ENCODE results near the gene LEF1. TPM values are rescaled to one million over a fixed set of nuclear protein-coding genes. Genes with fewer than 3 reads are reported as not detected.

Gene LEF1
- total RNA-seq, 4 donors from 2014 or later = 0.42 to 3.6 (median 1.9) TPM

DNA sequence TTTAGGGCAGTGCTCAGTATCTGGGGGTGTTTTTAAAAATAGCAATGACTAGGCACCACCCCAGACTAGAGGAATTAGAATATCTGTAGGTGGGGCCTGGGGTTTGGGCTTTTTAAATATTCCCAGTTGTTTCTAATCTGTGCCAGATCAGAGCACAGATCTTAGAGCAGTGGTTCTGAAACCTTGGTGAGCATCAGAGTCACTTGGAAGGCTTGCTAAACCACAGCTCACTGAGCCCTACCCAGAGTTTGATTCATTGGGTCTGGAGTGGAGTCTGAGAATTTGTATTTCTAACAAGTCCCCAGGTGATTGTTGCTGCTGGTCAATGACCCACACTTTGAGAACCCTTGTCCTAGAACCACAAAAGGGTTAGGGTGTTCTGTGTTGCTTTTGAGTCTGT is 162.4 kb downstream of the LEF1 start:
- Histone ChIP-seq H3K4me3 (no peak overlapping the region), H3K27ac (replicated peaks in 1 of 4) (no peak overlapping the region), H3K9me3 (no peaks in the 10 kb centered on the region), H3K27me3 (no peaks in the 10 kb centered on the region), H3K36me3 (peaks cover 2 to 13% (median 8%) of the 10 kb centered on the region in 4 donors), H3K4me1 (peaks cover 32 to 60% (median 35%) of the 10 kb centered on the region in 4 donors)
- TF ChIP-seq POLR2AphosphoS5 (IDR thresholded peaks at IDR 0.05) = no peak
- no peak for TF ChIP-seq EP300 (IDR thresholded peaks at IDR 0.05)
- TF ChIP-seq POLR2A (IDR thresholded peaks at IDR 0.05; ENCODE audit: low read depth) = no peak
- TF ChIP-seq, protein P1, sequence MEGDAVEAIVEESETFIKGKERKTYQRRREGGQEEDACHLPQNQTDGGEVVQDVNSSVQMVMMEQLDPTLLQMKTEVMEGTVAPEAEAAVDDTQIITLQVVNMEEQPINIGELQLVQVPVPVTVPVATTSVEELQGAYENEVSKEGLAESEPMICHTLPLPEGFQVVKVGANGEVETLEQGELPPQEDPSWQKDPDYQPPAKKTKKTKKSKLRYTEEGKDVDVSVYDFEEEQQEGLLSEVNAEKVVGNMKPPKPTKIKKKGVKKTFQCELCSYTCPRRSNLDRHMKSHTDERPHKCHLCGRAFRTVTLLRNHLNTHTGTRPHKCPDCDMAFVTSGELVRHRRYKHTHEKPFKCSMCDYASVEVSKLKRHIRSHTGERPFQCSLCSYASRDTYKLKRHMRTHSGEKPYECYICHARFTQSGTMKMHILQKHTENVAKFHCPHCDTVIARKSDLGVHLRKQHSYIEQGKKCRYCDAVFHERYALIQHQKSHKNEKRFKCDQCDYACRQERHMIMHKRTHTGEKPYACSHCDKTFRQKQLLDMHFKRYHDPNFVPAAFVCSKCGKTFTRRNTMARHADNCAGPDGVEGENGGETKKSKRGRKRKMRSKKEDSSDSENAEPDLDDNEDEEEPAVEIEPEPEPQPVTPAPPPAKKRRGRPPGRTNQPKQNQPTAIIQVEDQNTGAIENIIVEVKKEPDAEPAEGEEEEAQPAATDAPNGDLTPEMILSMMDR (IDR thresholded peaks at IDR 0.05) = no peak
- peak; percentile 66 for DNase-seq (ENCODE audit: extremely low spot score)
- intact Hi-C loops (cut with DNase I) = no loop called here

DNA sequence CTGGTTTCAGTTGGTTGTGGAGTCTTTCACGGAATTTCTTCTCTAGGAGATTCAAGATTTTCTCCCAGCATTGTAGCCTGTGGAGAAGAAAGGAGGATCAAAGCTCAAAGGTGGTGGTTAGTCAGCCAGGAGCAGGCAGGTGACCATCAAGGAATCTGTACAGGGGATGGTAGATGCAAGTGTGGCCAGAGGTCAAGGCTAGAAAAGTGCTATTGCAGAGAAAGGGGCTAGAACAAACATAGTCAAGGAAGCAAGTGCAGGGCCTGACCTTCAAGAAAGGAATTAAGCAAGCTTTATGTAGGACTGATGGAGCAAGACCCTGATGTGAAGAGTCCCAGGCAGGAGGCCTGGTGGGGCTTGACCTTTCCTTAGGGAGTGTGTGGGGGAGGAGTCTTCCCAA is 162.9 kb downstream of the LEF1 start:
- peaks cover 0 to 7% (median 3%) of the 10 kb centered on the region in 4 donors for H3K36me3 ChIP-seq
- peak; percentile 24 for DNase-seq (ENCODE audit: extremely low spot score)
- WGBS = 100% methylated on average over 1 of the region's 1 CpG
- peaks cover 32 to 60% (median 35%) of the 10 kb centered on the region in 4 donors for H3K4me1 ChIP-seq
- no peaks in the 10 kb centered on the region for H3K9me3 ChIP-seq
- no peak overlapping the region for H3K27ac ChIP-seq (replicated peaks in 1 of 4)
- intact Hi-C loops (cut with DNase I) = no loop called here
- TF ChIP-seq POLR2AphosphoS5 (IDR thresholded peaks at IDR 0.05) (no peak), POLR2A (IDR thresholded peaks at IDR 0.05; ENCODE audit: low read depth) (no peak), EP300 (IDR thresholded peaks at IDR 0.05) (no peak)
- TF ChIP-seq, protein P1 (IDR thresholded peaks at IDR 0.05) = no peak
- H3K27me3 ChIP-seq = no peaks in the 10 kb centered on the region
- no peak overlapping the region for H3K4me3 ChIP-seq

DNA sequence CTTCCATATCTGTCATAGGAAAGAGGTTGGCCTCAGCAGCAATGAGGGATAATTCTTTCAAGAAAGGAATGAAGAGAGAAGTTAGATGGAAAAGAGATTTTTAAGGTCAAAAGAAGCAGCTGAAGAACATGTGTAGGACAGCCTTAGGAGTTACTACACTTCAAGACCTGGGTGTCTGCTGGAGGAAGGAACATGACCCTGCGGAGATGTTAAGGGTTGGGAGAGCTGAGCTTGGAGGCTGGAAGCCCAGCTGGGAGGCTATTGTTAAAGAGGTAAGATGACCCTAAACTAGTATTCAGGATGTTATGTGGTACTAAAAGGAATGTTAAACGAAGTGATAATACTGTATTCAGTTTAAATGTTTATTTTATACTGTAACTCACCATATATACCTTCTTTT is 164.1 kb downstream of the LEF1 start:
- no peaks in the 10 kb centered on the region for H3K36me3 ChIP-seq
- intact Hi-C loops (cut with DNase I) = no loop called here
- no peak for TF ChIP-seq POLR2A (IDR thresholded peaks at IDR 0.05; ENCODE audit: low read depth)
- TF ChIP-seq, protein P1 (IDR thresholded peaks at IDR 0.05) = no peak
- TF ChIP-seq POLR2AphosphoS5 (IDR thresholded peaks at IDR 0.05) = no peak
- TF ChIP-seq EP300 (IDR thresholded peaks at IDR 0.05) = no peak
- H3K27me3 ChIP-seq = no peaks in the 10 kb centered on the region
- no peak for DNase-seq (ENCODE audit: extremely low spot score)
- H3K4me1 ChIP-seq = peaks cover 24 to 56% (median 34%) of the 10 kb centered on the region in 4 donors
- H3K9me3 ChIP-seq = no peaks in the 10 kb centered on the region
- no peak overlapping the region for H3K4me3 ChIP-seq
- H3K27ac ChIP-seq (replicated peaks in 1 of 4) = no peak overlapping the region
- 84% methylated on average over 2 of the region's 2 CpGs for WGBS

DNA sequence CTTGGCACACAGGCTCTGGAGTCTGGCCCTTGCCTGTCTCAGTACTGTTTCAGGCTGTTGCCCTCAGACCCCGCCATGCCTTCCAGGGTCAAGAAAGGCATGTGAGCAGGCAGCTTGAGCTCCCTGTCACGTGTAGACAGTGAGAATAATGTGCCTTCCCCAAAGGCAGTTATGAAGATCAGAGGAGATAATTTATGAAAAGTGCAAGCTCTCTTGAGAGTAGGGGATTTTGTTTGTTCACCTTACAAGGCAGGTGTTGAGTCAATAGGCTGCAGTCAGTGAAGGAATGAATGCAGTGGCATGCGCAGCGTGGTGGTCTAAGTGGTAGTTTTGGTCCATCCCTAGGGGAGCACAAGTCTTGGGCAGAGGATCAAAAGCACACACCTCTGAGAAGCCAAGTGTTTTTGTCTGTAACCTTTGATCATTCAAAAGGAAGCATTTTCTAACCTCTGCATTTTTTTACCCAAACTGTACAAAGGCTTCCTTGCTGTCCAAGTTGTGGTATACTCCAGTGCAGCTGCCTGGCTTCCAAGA is 164.7 kb downstream of the LEF1 start:
- intact Hi-C loops (cut with DNase I) = no loop called here
- H3K27ac ChIP-seq (replicated peaks in 1 of 4) = no peak overlapping the region

More for the DNA sequence above, 164.7 kb downstream of the LEF1 start:
- Histone ChIP-seq H3K27me3 (no peaks in the 10 kb centered on the region), H3K9me3 (no peaks in the 10 kb centered on the region), H3K36me3 (no peaks in the 10 kb centered on the region), H3K4me1 (peaks cover 24 to 56% (median 35%) of the 10 kb centered on the region in 4 donors), H3K4me3 (no peak overlapping the region)
- TF ChIP-seq EP300 (IDR thresholded peaks at IDR 0.05) (no peak), POLR2A (IDR thresholded peaks at IDR 0.05; ENCODE audit: low read depth) (no peak), POLR2AphosphoS5 (IDR thresholded peaks at IDR 0.05) (no peak)
- TF ChIP-seq, protein P1 (IDR thresholded peaks at IDR 0.05) = no peak
- 82% methylated on average over 4 of the region's 4 CpGs for WGBS
- DNase-seq (ENCODE audit: extremely low spot score) = no peak

Measured in esophagus muscularis mucosa (tissue), 4 donors.